ENCODE data around the gene ZNF830.

ZNF830 gene

GRCh38 chr17:35001549-35001948 lies 40.2 kb downstream of the ZNF830 start:
- H3K4me3 ChIP-seq (ENCODE audit: low read depth, low read length): no peak overlapping the region
- no peak for TF ChIP-seq CTCF (IDR thresholded peaks at IDR 0.05)
- H3K79me2 ChIP-seq: no peaks in the 10 kb centered on the region
- no peak overlapping the region for H3K4me2 ChIP-seq (ENCODE audit: low read length)
- H3K4me1 ChIP-seq: peaks cover 20% of the 10 kb centered on the region
- no peak overlapping the region for H2AFZ ChIP-seq
- no peak overlapping the region for H3K27ac ChIP-seq
- H3K9ac ChIP-seq: no peak overlapping the region
- H3K27me3 ChIP-seq (ENCODE audit: control insufficient read depth, insufficient read depth, low read length): no peaks in the 10 kb centered on the region
- no peaks in the 10 kb centered on the region for H3K36me3 ChIP-seq (ENCODE audit: control insufficient read depth, insufficient read depth, low read length)
- no peaks in the 10 kb centered on the region for H3K9me3 ChIP-seq (ENCODE audit: control insufficient read depth, low read length)

- Histone ChIP-seq H3K27me3 (ENCODE audit: control insufficient read depth, insufficient read depth, low read length) (no peaks in the 10 kb centered on the region), H3K36me3 (ENCODE audit: control insufficient read depth, insufficient read depth, low read length) (no peaks in the 10 kb centered on the region), H3K4me2 (ENCODE audit: low read length) (no peak overlapping the region), H3K27ac (no peak overlapping the region), H3K79me2 (no peaks in the 10 kb centered on the region), H3K9ac (no peak overlapping the region), H3K4me1 (peaks cover 7% of the 10 kb centered on the region), H3K4me3 (ENCODE audit: low read depth, low read length) (no peak overlapping the region), H2AFZ (no peak overlapping the region), H3K9me3 (ENCODE audit: control insufficient read depth, low read length) (no peaks in the 10 kb centered on the region)
- no peak for TF ChIP-seq CTCF (IDR thresholded peaks at IDR 0.05)
Measured at GRCh38 chr17:35002876-35003551, 41.7 kb downstream of the ZNF830 start.

GRCh38 chr17:35003778-35004177 lies 42.4 kb downstream of the ZNF830 start:
- H3K4me2 ChIP-seq (ENCODE audit: low read length): no peak overlapping the region
- no peaks in the 10 kb centered on the region for H3K9me3 ChIP-seq (ENCODE audit: control insufficient read depth, low read length)
- H3K4me3 ChIP-seq (ENCODE audit: low read depth, low read length): no peak overlapping the region
- no peak overlapping the region for H3K9ac ChIP-seq
- H3K27ac ChIP-seq: no peak overlapping the region
- TF ChIP-seq CTCF (IDR thresholded peaks at IDR 0.05): no peak
- H3K79me2 ChIP-seq: no peaks in the 10 kb centered on the region
- no peak overlapping the region for H2AFZ ChIP-seq
- H3K4me1 ChIP-seq: peaks cover 6% of the 10 kb centered on the region
- H3K27me3 ChIP-seq (ENCODE audit: control insufficient read depth, insufficient read depth, low read length): no peaks in the 10 kb centered on the region
- no peaks in the 10 kb centered on the region for H3K36me3 ChIP-seq (ENCODE audit: control insufficient read depth, insufficient read depth, low read length)

- Histone ChIP-seq H3K79me2 (no peaks in the 10 kb centered on the region), H3K27me3 (ENCODE audit: control insufficient read depth, insufficient read depth, low read length) (no peaks in the 10 kb centered on the region), H3K27ac (no peak overlapping the region), H3K9ac (no peak overlapping the region), H3K9me3 (ENCODE audit: control insufficient read depth, low read length) (no peaks in the 10 kb centered on the region), H3K4me2 (ENCODE audit: low read length) (no peak overlapping the region), H3K36me3 (ENCODE audit: control insufficient read depth, insufficient read depth, low read length) (no peaks in the 10 kb centered on the region), H2AFZ (no peak overlapping the region), H3K4me1 (peaks cover 6% of the 10 kb centered on the region), H3K4me3 (ENCODE audit: low read depth, low read length) (no peak overlapping the region)
- TF ChIP-seq CTCF (IDR thresholded peaks at IDR 0.05): no peak
Measured at GRCh38 chr17:35006345-35006744, 45.0 kb downstream of the ZNF830 start.

GRCh38 chr17:35006961-35007360 lies 45.6 kb downstream of the ZNF830 start:
- no peak overlapping the region for H3K9ac ChIP-seq
- H3K79me2 ChIP-seq: no peaks in the 10 kb centered on the region
- H3K27ac ChIP-seq: no peak overlapping the region
- TF ChIP-seq CTCF (IDR thresholded peaks at IDR 0.05): no peak
- H3K4me3 ChIP-seq (ENCODE audit: low read depth, low read length): no peak overlapping the region
- no peaks in the 10 kb centered on the region for H3K36me3 ChIP-seq (ENCODE audit: control insufficient read depth, insufficient read depth, low read length)
- H3K4me1 ChIP-seq: no peaks in the 10 kb centered on the region
- H3K9me3 ChIP-seq (ENCODE audit: control insufficient read depth, low read length): no peaks in the 10 kb centered on the region
- no peak overlapping the region for H3K4me2 ChIP-seq (ENCODE audit: low read length)
- H3K27me3 ChIP-seq (ENCODE audit: control insufficient read depth, insufficient read depth, low read length): no peaks in the 10 kb centered on the region
- H2AFZ ChIP-seq: no peak overlapping the region
